GM12872 (cell line): ENCODE data around the gene RESP18.

Experiments
- CTCF ChIP-seq: IDR thresholded peaks from 3 replicates; pipeline ENCODE4 v1.5.1; 2011; ENCODE audit warnings: low read depth, mild to moderate bottlenecking, low read length, moderate library complexity; ENCODE audit not compliant: insufficient read depth

RESP18 gene

GRCh38 chr2:219294356-219295351 lies 37.9 kb downstream of the RESP18 start:
- peak; percentile 98 for TF ChIP-seq CTCF

DNA sequence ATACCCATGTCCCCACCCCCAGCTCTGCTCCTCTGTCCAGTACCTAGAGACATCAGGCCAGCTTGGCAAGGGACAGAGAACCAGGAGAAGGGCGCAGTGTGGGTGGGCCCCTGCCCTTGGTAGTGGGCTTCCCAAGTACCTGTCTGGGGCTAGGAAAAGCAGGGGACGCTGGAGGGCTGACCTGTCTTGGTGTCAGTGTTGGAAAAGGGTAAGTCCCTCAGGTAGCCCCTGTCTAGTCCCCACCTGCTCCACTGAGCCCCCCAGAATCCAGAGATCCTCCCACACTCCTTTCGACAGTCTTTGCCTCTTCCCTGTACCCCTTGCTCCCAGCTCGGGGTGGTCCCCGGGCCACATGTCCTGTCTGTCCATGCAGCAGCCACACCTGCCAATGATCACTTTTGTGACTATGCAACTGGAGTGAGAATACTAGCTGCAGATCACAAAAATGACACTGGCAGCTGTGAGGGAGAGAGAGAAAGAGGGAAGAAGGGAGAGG lies 38.8 kb downstream of the RESP18 start:
- TF ChIP-seq CTCF: no peak

GRCh38 chr2:219292616-219293015 lies 39.9 kb downstream of the RESP18 start:
- TF ChIP-seq CTCF: no peak

GRCh38 chr2:219291910-219292490 lies 40.5 kb downstream of the RESP18 start:
- TF ChIP-seq CTCF: no peak

DNA sequence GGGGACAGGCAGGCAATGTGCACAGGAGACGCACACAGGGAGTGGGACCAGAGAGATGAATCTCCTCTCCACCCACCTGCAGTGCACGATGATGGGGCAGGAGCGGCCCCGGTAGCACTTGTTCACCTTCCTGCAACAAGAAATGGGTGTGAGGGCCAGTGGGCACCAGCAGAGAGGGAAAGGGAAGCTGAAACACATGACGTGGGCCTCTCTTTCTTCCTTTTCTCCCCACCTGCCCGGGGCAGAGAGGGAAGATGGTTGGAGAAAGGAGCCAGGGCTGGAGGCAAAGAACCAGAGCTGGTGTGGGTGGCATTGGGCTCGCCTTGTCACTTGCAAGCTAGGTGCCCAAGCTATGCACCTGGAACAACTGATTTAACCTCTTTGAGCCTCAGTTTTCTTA lies 41.1 kb downstream of the RESP18 start:
- TF ChIP-seq CTCF: no peak

GRCh38 chr2:219290381-219291171 lies 42.0 kb downstream of the RESP18 start:
- no peak for TF ChIP-seq CTCF
